Right lobe of liver (tissue), 6 donors: Measurements from ENCODE around the gene CNOT8. TPM values are rescaled to one million over a fixed set of nuclear protein-coding genes. Genes with fewer than 3 reads are reported as not detected.
A peak's percentile ranks its signal among the peaks of the same experiment; 100 is the strongest.
"Not testable (repeated sequence)": the region's sequence is repeated elsewhere in the genome, so short reads cannot be mapped to it uniquely, and the experiment has no call there.

Source experiments
- ATAC-seq, 4 donors: fragments of 200-7000 bp; cut with Tn5 transposase; one replicate each; pipeline ENCODE4 v1.9.1; 2020; ENCODE audit warnings: mild to moderate bottlenecking in 4 of 4, moderate library complexity in 4 of 4
- DNase-seq, 3 donors: peaks; one replicate each; pipeline ENCODE4 v3.0.0-alpha.2; 2020
- H3K27ac ChIP-seq, 3 donors: fragments of 200-600 bp; one replicate each; pipeline ENCODE4 v1.8.0; 2022
- H3K27me3 ChIP-seq, 2 donors: fragments of 200-600 bp; one replicate each; pipeline ENCODE4 v1.8.0; 2022
- H3K36me3 ChIP-seq, 4 donors: fragments of 200-600 bp; sonication (generic) in 1 of 4; one replicate each; pipeline versions ENCODE4 v1.5.1 to v1.8.0; 2017 to 2022; ENCODE audit warnings: control low read depth in 1 of 4
- H3K4me1 ChIP-seq, 4 donors: fragments of 200-600 bp; sonication (generic) in 1 of 4; one replicate each; pipeline versions ENCODE4 v1.5.1 to v1.8.0; 2017 to 2022; ENCODE audit warnings: control low read depth in 1 of 4
- H3K4me3 ChIP-seq, 3 donors: fragments of 200-600 bp; one replicate each; pipeline ENCODE4 v1.8.0; 2022
- H3K9me3 ChIP-seq, 4 donors: fragments of 200-600 bp; sonication (generic) in 1 of 4; one replicate each; pipeline versions ENCODE4 v1.5.1 to v1.8.0; 2017 to 2022; ENCODE audit warnings: control low read depth in 1 of 4
- CTCF ChIP-seq, 4 donors: fragments of 200-600 bp in 3 of 4; fragments of 450-650 bp in 1 of 4; IDR thresholded peaks; one replicate each; pipeline versions ENCODE4 v1.5.1 to v1.8.0; 2016 to 2022; ENCODE audit warnings: antibody characterized with exemption in 4 of 4, mild to moderate bottlenecking in 2 of 4
- POLR2A ChIP-seq: fragments of 450-650 bp; IDR thresholded peaks from one replicate; pipeline ENCODE4 v1.6.1; 2017; ENCODE audit warnings: antibody characterized with exemption, mild to moderate bottlenecking
- WGBS: methylation state at CpG from one replicate; pipeline ENCODE4 v1.1.6; 2018; ENCODE audit warnings: low coverage, low lambda C conversion rate; ENCODE audit not compliant: insufficient coverage; ENCODE audit errors: missing lambda C conversion rate; 5-methylcytosine and 5-hydroxymethylcytosine counted together
- intact Hi-C, 2 donors: fragments of 100-400 bp; cut with DNase I; formaldehyde crosslinking; loops; one replicate each; pipeline versions ENCODE4 v1.11.2 to v1.14.1; 2022
- total RNA-seq, 6 experiments: library from RNA; depleted of rRNA in 2 of 6; stranded (reverse); fragments of >200 nt in 2 of 6; fragmentation: NEBNext Ultra II Directional in 3 of 6; extraction: Animal tissue kit (Norgen Biotek cat#: 25700) in 3 of 6; gene quantifications; one replicate each; pipeline versions ENCODE4 v1.1.0 to v1.2.4, GENCODE V29; 2016 to 2023
- donor health status: DM: no; HTN: yes; CAD: no.
- donor health status: DM: no; HTN: no; CAD: no.
- donor health status: DM: no; HTN: no; CAD: no.
- donor health status: DM: no; HTN: yes; CAD: no.
- donor health status: DM: no; HTN: yes; CAD: no.

The CNOT8 gene
- total RNA-seq, 6 experiments from 2014 or later, result 12.4 to 19.6 (median 16.5) TPM

DNA sequence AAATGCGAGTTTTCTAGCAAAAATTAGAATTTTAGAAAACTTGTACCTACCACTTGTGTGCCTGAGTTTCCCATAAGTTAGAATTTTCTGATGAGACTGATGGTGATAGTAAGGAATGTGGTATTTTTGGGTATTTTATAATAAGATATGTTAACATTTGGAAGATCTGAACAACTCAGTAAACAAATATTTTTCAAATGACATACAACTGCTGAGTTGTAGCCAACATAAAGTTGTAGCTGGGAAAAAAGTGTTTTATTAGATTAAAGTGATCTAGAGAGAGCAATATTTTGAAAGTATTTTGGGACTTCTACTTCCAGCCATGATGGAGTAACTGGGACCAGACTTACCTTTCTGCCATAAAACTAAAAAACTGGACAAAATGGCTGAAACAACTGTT, 41.6 kb downstream of the CNOT8 start:
- intact Hi-C loops, result no loop called here

GRCh38 chr5:154901276-154901675, 42.8 kb downstream of the CNOT8 start:
- H3K27me3 ChIP-seq, result no peaks in the 10 kb centered on the region
- intact Hi-C loops, result no loop called here
- ATAC-seq (no peak), DNase-seq (no peak)
- H3K4me3 ChIP-seq, result no peak overlapping the region
- TF ChIP-seq CTCF (IDR thresholded peaks at IDR 0.05) (no peak), POLR2A (no peak)
- H3K36me3 ChIP-seq, result peaks cover 0 to 56% (median 17%) of the 10 kb centered on the region in 4 donors
- H3K9me3 ChIP-seq, result no peaks in the 10 kb centered on the region
- WGBS, result 94% methylated on average over 2 of the region's 2 CpGs
- H3K27ac ChIP-seq, result no peak overlapping the region
- no peaks in the 10 kb centered on the region for H3K4me1 ChIP-seq

More for the DNA sequence above, 41.6 kb downstream of the CNOT8 start:
- Histone ChIP-seq H3K27ac (no peak overlapping the region), H3K4me3 (no peak overlapping the region), H3K4me1 (no peaks in the 10 kb centered on the region), H3K27me3 (no peaks in the 10 kb centered on the region), H3K9me3 (no peaks in the 10 kb centered on the region), H3K36me3 (peaks cover 0 to 66% (median 17%) of the 10 kb centered on the region in 4 donors)
- WGBS, result 93% methylated on average over 1 of the region's 1 CpG
- ATAC-seq (no peak), DNase-seq (no peak)
- no peak for TF ChIP-seq CTCF (IDR thresholded peaks at IDR 0.05)
- TF ChIP-seq POLR2A, result no peak

DNA sequence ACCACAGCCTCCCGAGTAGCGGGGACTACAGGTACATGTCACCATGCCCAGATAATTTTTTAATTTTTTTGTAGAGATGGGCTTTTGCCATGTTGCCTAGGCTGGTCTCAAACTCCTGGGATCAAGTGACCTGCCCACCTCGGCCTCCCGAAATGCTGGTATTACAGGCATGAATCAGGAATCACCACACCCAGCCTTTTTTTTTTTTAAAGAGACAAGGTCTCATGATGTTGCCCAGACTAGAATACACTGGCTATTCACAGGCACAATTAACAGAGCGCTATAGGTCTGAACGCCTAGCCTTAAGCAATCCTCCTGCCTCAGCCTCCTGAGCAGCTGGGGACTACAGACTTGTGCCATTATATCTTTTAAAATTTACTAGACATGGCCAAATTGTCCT, 43.5 kb downstream of the CNOT8 start:
- intact Hi-C loops, result no loop called here

GRCh38 chr5:154905601-154906000, 47.2 kb downstream of the CNOT8 start:
- H3K9me3 ChIP-seq, H3K4me3 ChIP-seq, H3K27me3 ChIP-seq, intact Hi-C loops, H3K4me1 ChIP-seq: not testable (repeated sequence)
- peak; percentile 34 to 85 (median 69) for DNase-seq
- ATAC-seq, result peak; percentile 41 to 78 (median 66)
- WGBS, result 51% methylated on average over 7 of the region's 7 CpGs
- H3K27ac ChIP-seq, result peak overlapping the region in 1 of 3 donors; percentile 4
- peaks cover 0 to 48% (median 15%) of the 10 kb centered on the region in 4 donors for H3K36me3 ChIP-seq

More for the DNA sequence above, 43.5 kb downstream of the CNOT8 start:
- Histone ChIP-seq H3K27me3 (no peaks in the 10 kb centered on the region), H3K27ac (no peak overlapping the region), H3K4me1 (no peaks in the 10 kb centered on the region), H3K36me3 (peaks cover 0 to 57% (median 18%) of the 10 kb centered on the region in 4 donors), H3K9me3 (no peaks in the 10 kb centered on the region), H3K4me3 (no peak overlapping the region)
- TF ChIP-seq POLR2A (no peak), CTCF (IDR thresholded peaks at IDR 0.05) (no peak)
- no peak for ATAC-seq
- no peak for DNase-seq
- WGBS, result 97% methylated on average over 5 of the region's 6 CpGs

DNA sequence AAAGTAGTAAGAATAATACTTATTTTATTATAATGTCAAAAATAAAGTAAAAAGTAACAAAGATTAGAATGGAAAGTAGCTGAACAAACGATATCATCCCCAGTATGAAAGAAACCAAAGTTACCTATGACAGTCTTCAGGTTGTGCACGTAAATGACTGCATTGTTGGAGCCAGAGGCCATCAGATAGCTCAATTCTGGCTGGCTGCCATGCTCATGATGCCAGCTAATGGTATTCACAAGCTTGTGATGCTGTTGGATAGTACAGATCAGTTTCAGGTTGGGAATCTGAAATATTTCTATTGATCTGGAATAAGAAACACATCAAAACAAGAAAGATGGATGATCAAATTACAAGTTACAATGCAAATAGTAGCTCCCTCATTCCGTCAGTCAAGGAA, 58.4 kb downstream of the CNOT8 start:
- intact Hi-C loops, result no loop called here
- peak in 1 of 4 donors; percentile 49 for ATAC-seq
- WGBS, result 70% methylated on average over 3 of the region's 3 CpGs

More for the DNA sequence above, 58.4 kb downstream of the CNOT8 start:
- H3K36me3 ChIP-seq, result peaks cover 0 to 57% (median 24%) of the 10 kb centered on the region in 4 donors
- no peak overlapping the region for H3K4me3 ChIP-seq
- no peaks in the 10 kb centered on the region for H3K27me3 ChIP-seq
- no peaks in the 10 kb centered on the region for H3K9me3 ChIP-seq
- TF ChIP-seq CTCF (IDR thresholded peaks at IDR 0.05) (no peak), POLR2A (no peak)
- no peak overlapping the region for H3K27ac ChIP-seq
- H3K4me1 ChIP-seq, result no peaks in the 10 kb centered on the region
- peak in 1 of 3 donors; percentile 51 for DNase-seq
